Dedifferentiated amniotic fluid mesenchymal stem cell (primary cell): ENCODE data around the gene RHPN2.
"Not testable (repeated sequence)": the region's sequence is repeated elsewhere in the genome, so short reads cannot be mapped to it uniquely, and the experiment has no call there.

ENCODE experiments used
- DNase-seq: peaks from one replicate; pipeline ENCODE4 v3.0.0-alpha.2; 2016; ENCODE audit errors: extremely low spot score

RHPN2 gene

GRCh38 chr19:33066543-33066942 lies 1.9 kb upstream of the RHPN2 start:
- DNase-seq = no peak

- no peak for DNase-seq
Observed at GRCh38 chr19:33064458-33064791, 263 bp downstream of the RHPN2 start.

GRCh38 chr19:33063753-33064457 lies 783 bp downstream of the RHPN2 start:
- no peak for DNase-seq

GRCh38 chr19:33063356-33063752 lies 1.3 kb downstream of the RHPN2 start:
- DNase-seq = peak; percentile 26

- no peak for DNase-seq
Observed at GRCh38 chr19:33062902-33063301, 1.8 kb downstream of the RHPN2 start.

- no peak for DNase-seq
Observed at GRCh38 chr19:33060586-33060985, 4.1 kb downstream of the RHPN2 start.

- no peak for DNase-seq
Observed at GRCh38 chr19:33055718-33056117, 9.0 kb downstream of the RHPN2 start.

GRCh38 chr19:33054623-33055022 lies 10.1 kb downstream of the RHPN2 start:
- DNase-seq = no peak

GRCh38 chr19:33052352-33052972 lies 12.2 kb downstream of the RHPN2 start:
- DNase-seq = no peak

- no peak for DNase-seq
Observed at GRCh38 chr19:33050110-33050509, 14.6 kb downstream of the RHPN2 start.

GRCh38 chr19:33048806-33049676 lies 15.6 kb downstream of the RHPN2 start:
- no peak for DNase-seq

- DNase-seq = no peak
Observed at GRCh38 chr19:33047422-33047821, 17.3 kb downstream of the RHPN2 start.

- DNase-seq = not testable (repeated sequence)
Observed at GRCh38 chr19:33041828-33042160, 22.9 kb downstream of the RHPN2 start.

- no peak for DNase-seq
Observed at GRCh38 chr19:33040994-33041827, 23.5 kb downstream of the RHPN2 start.

- no peak for DNase-seq
Observed at GRCh38 chr19:33039815-33040214, 24.9 kb downstream of the RHPN2 start.

- no peak for DNase-seq
Observed at GRCh38 chr19:33039108-33039599, 25.5 kb downstream of the RHPN2 start.

GRCh38 chr19:33037168-33038025 lies 27.3 kb downstream of the RHPN2 start:
- not testable (repeated sequence) for DNase-seq

- DNase-seq = not testable (repeated sequence)
Observed at GRCh38 chr19:33036370-33037167, 28.1 kb downstream of the RHPN2 start.

GRCh38 chr19:33035461-33035860 lies 29.2 kb downstream of the RHPN2 start:
- DNase-seq = no peak

- DNase-seq = no peak
Observed at GRCh38 chr19:33032218-33032781, 32.4 kb downstream of the RHPN2 start.
